ENCODE data around the gene MAPK11. TPM values are rescaled to one million over a fixed set of nuclear protein-coding genes. Genes with fewer than 3 reads are reported as not detected.

The MAPK11 gene
- total and polyA plus RNA-seq, 9 of the 15 experiments (the other 6 are each of a cell fraction or from before 2014, with no cell fraction given) = 0.06 to 14.6 (median 5.3) TPM

DNA sequence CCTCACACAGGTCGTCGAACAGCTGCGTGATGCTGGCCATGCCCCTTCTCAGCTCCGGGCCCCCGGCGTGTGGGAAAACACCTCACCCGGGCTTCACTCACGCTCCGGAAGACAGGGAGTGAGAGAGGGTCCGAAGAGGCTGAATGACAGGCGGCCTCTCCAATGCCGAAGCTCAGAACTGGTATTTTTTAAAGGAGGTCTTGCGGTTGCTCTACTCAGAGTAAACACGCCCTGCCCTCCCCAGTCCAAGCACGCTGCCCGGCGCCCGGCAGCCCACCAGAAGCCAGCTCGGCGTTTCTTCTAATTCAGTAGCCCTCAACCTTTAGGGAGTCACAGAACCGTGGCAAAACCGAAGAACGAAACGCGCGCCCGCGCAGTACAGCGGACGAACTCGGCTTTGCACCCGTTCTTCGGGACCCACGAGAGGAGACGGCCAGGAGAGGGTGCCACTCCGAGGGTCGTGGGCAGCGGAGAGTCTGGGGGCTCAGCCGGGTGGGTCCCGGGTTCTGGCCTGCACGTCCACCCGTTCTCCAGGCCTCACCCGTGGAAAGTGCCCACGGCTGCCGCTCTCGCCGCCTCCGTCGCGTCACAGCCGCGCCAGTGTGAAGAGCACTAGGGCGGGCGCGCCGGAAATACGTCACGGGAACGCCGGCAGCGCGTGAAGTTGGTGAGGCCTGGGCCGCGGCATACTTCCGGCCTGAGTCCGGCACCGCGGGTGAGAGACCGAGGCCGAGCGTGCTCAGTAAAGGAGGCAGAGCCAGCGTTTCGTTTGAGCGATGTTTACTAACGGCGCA lies 25.6 kb downstream of the MAPK11 start, which contains the start of gene TUBGCP6 (continued):
- TF ChIP-seq, protein P1, sequence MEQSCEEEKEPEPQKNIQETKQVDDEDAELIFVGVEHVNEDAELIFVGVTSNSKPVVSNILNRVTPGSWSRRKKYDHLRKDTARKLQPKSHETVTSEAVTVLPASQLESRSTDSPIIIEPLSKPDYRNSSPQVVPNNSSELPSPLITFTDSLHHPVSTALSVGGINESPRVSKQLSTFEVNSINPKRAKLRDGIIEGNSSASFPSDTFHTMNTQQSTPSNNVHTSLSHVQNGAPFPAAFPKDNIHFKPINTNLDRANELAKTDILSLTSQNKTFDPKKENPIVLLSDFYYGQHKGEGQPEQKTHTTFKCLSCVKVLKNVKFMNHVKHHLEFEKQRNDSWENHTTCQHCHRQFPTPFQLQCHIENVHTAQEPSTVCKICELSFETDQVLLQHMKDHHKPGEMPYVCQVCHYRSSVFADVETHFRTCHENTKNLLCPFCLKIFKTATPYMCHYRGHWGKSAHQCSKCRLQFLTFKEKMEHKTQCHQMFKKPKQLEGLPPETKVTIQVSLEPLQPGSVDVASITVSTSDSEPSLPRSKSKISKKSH (CRISPR knock-in tag; IDR thresholded peaks at IDR 0.05) = no peak
- TF ChIP-seq POLR2A (conservative IDR thresholded peaks at IDR 0.05) (peak; percentile 83), HMG20A (CRISPR knock-in tag; conservative IDR thresholded peaks at IDR 0.05) (no peak), HNRNPH1 (optimal IDR thresholded peaks at IDR 0.05; ENCODE audit: low read depth, low read length) (no peak), SAP30 (IDR thresholded peaks at IDR 0.05; ENCODE audit: borderline replicate concordance, insufficient read depth, low read depth, low read length, poor library complexity, severe bottlenecking) (peak; percentile 37), ZNF347 (CRISPR knock-in tag; IDR thresholded peaks at IDR 0.05; ENCODE audit: low read depth) (no peak), RBBP5 (IDR thresholded peaks at IDR 0.05; ENCODE audit: borderline replicate concordance, insufficient read depth, low read length, poor library complexity, severe bottlenecking) (peak; percentile 91), EHMT2 (IDR thresholded peaks at IDR 0.05) (no peak), PML (IDR thresholded peaks at IDR 0.05; ENCODE audit: low read length) (0 out of 2 replicates have a peak, but pooled peaks have one; percentile 29), ZNF696 (CRISPR knock-in tag; conservative IDR thresholded peaks at IDR 0.05) (no peak), TCFL5 (CRISPR knock-in tag; conservative IDR thresholded peaks at IDR 0.05) (no peak), GATAD2A (IDR thresholded peaks at IDR 0.05) (no peak), NCOA4 (IDR thresholded peaks at IDR 0.05; ENCODE audit: partially characterized antibody) (no peak)
- TF ChIP-seq, protein P2, sequence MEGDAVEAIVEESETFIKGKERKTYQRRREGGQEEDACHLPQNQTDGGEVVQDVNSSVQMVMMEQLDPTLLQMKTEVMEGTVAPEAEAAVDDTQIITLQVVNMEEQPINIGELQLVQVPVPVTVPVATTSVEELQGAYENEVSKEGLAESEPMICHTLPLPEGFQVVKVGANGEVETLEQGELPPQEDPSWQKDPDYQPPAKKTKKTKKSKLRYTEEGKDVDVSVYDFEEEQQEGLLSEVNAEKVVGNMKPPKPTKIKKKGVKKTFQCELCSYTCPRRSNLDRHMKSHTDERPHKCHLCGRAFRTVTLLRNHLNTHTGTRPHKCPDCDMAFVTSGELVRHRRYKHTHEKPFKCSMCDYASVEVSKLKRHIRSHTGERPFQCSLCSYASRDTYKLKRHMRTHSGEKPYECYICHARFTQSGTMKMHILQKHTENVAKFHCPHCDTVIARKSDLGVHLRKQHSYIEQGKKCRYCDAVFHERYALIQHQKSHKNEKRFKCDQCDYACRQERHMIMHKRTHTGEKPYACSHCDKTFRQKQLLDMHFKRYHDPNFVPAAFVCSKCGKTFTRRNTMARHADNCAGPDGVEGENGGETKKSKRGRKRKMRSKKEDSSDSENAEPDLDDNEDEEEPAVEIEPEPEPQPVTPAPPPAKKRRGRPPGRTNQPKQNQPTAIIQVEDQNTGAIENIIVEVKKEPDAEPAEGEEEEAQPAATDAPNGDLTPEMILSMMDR (IDR thresholded peaks at IDR 0.05 in 2 of 3, conservative IDR thresholded peaks at IDR 0.05 in 1 of 3; ENCODE audit: insufficient read depth in 2 of 3, low read depth in 1 of 3, low read length in 3 of 3) = peak in 1 of 3 experiments; percentile 43; a peak in 1 of 6 replicates
- TF ChIP-seq, protein P3, sequence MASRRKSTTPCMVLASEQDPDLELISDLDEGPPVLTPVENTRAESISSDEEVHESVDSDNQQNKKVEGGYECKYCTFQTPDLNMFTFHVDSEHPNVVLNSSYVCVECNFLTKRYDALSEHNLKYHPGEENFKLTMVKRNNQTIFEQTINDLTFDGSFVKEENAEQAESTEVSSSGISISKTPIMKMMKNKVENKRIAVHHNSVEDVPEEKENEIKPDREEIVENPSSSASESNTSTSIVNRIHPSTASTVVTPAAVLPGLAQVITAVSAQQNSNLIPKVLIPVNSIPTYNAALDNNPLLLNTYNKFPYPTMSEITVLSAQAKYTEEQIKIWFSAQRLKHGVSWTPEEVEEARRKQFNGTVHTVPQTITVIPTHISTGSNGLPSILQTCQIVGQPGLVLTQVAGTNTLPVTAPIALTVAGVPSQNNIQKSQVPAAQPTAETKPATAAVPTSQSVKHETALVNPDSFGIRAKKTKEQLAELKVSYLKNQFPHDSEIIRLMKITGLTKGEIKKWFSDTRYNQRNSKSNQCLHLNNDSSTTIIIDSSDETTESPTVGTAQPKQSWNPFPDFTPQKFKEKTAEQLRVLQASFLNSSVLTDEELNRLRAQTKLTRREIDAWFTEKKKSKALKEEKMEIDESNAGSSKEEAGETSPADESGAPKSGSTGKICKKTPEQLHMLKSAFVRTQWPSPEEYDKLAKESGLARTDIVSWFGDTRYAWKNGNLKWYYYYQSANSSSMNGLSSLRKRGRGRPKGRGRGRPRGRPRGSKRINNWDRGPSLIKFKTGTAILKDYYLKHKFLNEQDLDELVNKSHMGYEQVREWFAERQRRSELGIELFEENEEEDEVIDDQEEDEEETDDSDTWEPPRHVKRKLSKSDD (conservative IDR thresholded peaks at IDR 0.05; ENCODE audit: low read length) = no peak
- TF ChIP-seq, protein P4, sequence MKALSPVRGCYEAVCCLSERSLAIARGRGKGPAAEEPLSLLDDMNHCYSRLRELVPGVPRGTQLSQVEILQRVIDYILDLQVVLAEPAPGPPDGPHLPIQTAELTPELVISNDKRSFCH (CRISPR knock-in tag; IDR thresholded peaks at IDR 0.05) = no peak
- TF ChIP-seq, protein P4 (tag; IDR thresholded peaks at IDR 0.05) = no peak

Data from K562 (cell line).